H9 (cell line): ENCODE data around the gene ZNF205. TPM values are rescaled to one million over a fixed set of nuclear protein-coding genes. Genes with fewer than 3 reads are reported as not detected.

Experiments used
- DNase-seq: peaks from one replicate; pipeline ENCODE4 v3.0.0-alpha.2; 2017
- H2AFZ ChIP-seq: one replicate; pipeline ENCODE4 v1.6.1; 2013; ENCODE audit warnings: mild to moderate bottlenecking, low read length, control low read depth, moderate library complexity
- H2AK5ac ChIP-seq: 2 replicates; pipeline ENCODE4 v1.6.1; 2013; ENCODE audit warnings: low read length, control low read depth, mixed read lengths; ENCODE audit not compliant: insufficient read length
- H2BK120ac ChIP-seq: one replicate; pipeline ENCODE4 v1.6.1; 2013; ENCODE audit warnings: low read depth, mild to moderate bottlenecking, low read length, control low read depth, inconsistent platforms; ENCODE audit not compliant: poor library complexity, severe bottlenecking
- H2BK12ac ChIP-seq: 2 replicates; pipeline ENCODE4 v1.6.1; 2013; ENCODE audit warnings: low read length, control low read depth, mixed read lengths, low read depth; ENCODE audit not compliant: insufficient read length
- H2BK15ac ChIP-seq: 2 replicates; pipeline ENCODE4 v1.6.1; 2013; ENCODE audit warnings: low read depth, low read length, control low read depth
- H2BK20ac ChIP-seq: one replicate; pipeline ENCODE4 v1.6.1; 2013; ENCODE audit warnings: low read depth, mild to moderate bottlenecking, low read length, control low read depth, inconsistent platforms; ENCODE audit not compliant: poor library complexity, severe bottlenecking
- H2BK5ac ChIP-seq: 2 replicates; pipeline ENCODE4 v1.6.1; 2013; ENCODE audit warnings: low read length, control low read depth, mixed read lengths; ENCODE audit not compliant: insufficient read length
- H3K14ac ChIP-seq: 2 replicates; pipeline ENCODE4 v1.6.1; 2013; ENCODE audit warnings: low read length, control low read depth; ENCODE audit not compliant: insufficient read depth
- H3K18ac ChIP-seq: 2 replicates; pipeline ENCODE4 v1.6.1; 2013; ENCODE audit warnings: low read depth, mild to moderate bottlenecking, mixed read lengths, low read length, control low read depth; ENCODE audit not compliant: insufficient read length
- H3K23ac ChIP-seq: 2 replicates; pipeline ENCODE4 v1.6.1; 2013; ENCODE audit warnings: low read length, control low read depth, mixed read lengths, low read depth; ENCODE audit not compliant: insufficient read length
- H3K23me2 ChIP-seq: 2 replicates; pipeline ENCODE4 v1.6.1; 2013; ENCODE audit warnings: low read depth, mild to moderate bottlenecking, mixed read lengths, low read length, control low read depth; ENCODE audit not compliant: insufficient read length, poor library complexity, severe bottlenecking
- H3K27ac ChIP-seq: 2 replicates; pipeline ENCODE4 v1.5.1; 2013; ENCODE audit warnings: low read length, control low read depth, mixed read lengths, low read depth; ENCODE audit not compliant: insufficient read length
- H3K27me3 ChIP-seq: 2 replicates; pipeline ENCODE4 v1.6.1; 2013; ENCODE audit warnings: low read length, control low read depth, inconsistent platforms; ENCODE audit not compliant: insufficient read depth
- H3K4ac ChIP-seq: 2 replicates; pipeline ENCODE4 v1.6.1; 2013; ENCODE audit warnings: low read depth, mild to moderate bottlenecking, control low read depth, inconsistent platforms, low read length, moderate library complexity
- H3K4me1 ChIP-seq: 2 replicates; pipeline ENCODE4 v1.6.1; 2013; ENCODE audit warnings: low read length, control low read depth, inconsistent platforms; ENCODE audit not compliant: insufficient read depth
- H3K4me2 ChIP-seq: 2 replicates; pipeline ENCODE4 v1.6.1; 2013; ENCODE audit warnings: low read length, control low read depth, mixed read lengths; ENCODE audit not compliant: insufficient read length, insufficient read depth
- H3K56ac ChIP-seq: 2 replicates; pipeline ENCODE4 v1.6.1; 2013; ENCODE audit warnings: low read depth, mild to moderate bottlenecking, mixed read lengths, low read length, control low read depth; ENCODE audit not compliant: insufficient read length
- H3K79me1 ChIP-seq: 2 replicates; pipeline ENCODE4 v1.6.1; 2013; ENCODE audit warnings: low read depth, mild to moderate bottlenecking, moderate library complexity, low read length, control low read depth, inconsistent platforms; ENCODE audit not compliant: insufficient read depth, poor library complexity, severe bottlenecking
- H3K79me2 ChIP-seq: 2 replicates; pipeline ENCODE4 v1.6.1; 2013; ENCODE audit warnings: low read length, control low read depth, inconsistent platforms; ENCODE audit not compliant: insufficient read depth
- H3K9ac ChIP-seq: 2 replicates; pipeline ENCODE4 v1.6.1; 2013; ENCODE audit warnings: low read length, control low read depth, mixed read lengths; ENCODE audit not compliant: insufficient read length; ENCODE audit errors: extremely low read depth
- H3K9me3 ChIP-seq: one replicate; pipeline ENCODE4 v1.6.1; 2013; ENCODE audit warnings: low read depth, low read length, inconsistent platforms; ENCODE audit not compliant: control insufficient read depth
- H3T11ph ChIP-seq: one replicate; pipeline ENCODE4 v1.6.1; 2013; ENCODE audit warnings: mild to moderate bottlenecking, low read length, control low read depth, inconsistent platforms
- H4K20me1 ChIP-seq: one replicate; pipeline ENCODE4 v1.6.1; 2013; ENCODE audit not compliant: control insufficient read depth, insufficient read length, insufficient read depth
- H4K5ac ChIP-seq: 2 replicates; pipeline ENCODE4 v1.6.1; 2013; ENCODE audit warnings: low read depth, mild to moderate bottlenecking, mixed read lengths, low read length, control low read depth; ENCODE audit not compliant: insufficient read length
- H4K8ac ChIP-seq: replicated peaks from 2 replicates; pipeline ENCODE4 v1.6.1; 2013; ENCODE audit warnings: low read length, control low read depth, mixed read lengths, low read depth; ENCODE audit not compliant: insufficient read length
- H4K91ac ChIP-seq: 2 replicates; pipeline ENCODE4 v1.6.1; 2013; ENCODE audit warnings: low read depth, mild to moderate bottlenecking, moderate library complexity, mixed read lengths, low read length, control low read depth; ENCODE audit not compliant: insufficient read length
- H3K27ac Mint-ChIP-seq, 3 experiments: 2 replicates in 2 of 3; 3 replicates in 1 of 3; pipeline ENCODE4 v1.8.0; 2020 to 2021; ENCODE audit warnings: mixed read lengths in 3 of 3, mild to moderate bottlenecking in 1 of 3, moderate library complexity in 1 of 3
- H3K27me3 Mint-ChIP-seq: 2 replicates; pipeline ENCODE4 v1.8.0; 2021; ENCODE audit warnings: low read depth, mild to moderate bottlenecking, moderate library complexity, mixed read lengths
- H3K36me3 Mint-ChIP-seq, 3 experiments: 2 replicates in 2 of 3; 3 replicates in 1 of 3; pipeline ENCODE4 v1.8.0; 2020 to 2021; ENCODE audit warnings: low read depth in 3 of 3, mixed read lengths in 3 of 3; ENCODE audit not compliant: insufficient read depth in 1 of 3
- H3K4me1 Mint-ChIP-seq, 2 experiments: 2 replicates each; pipeline ENCODE4 v1.8.0; 2020; ENCODE audit warnings: mixed read lengths in 2 of 2
- H3K4me3 Mint-ChIP-seq, 2 experiments: 2 replicates in 1 of 2; 3 replicates in 1 of 2; pipeline ENCODE4 v1.8.0; 2020 to 2021; ENCODE audit warnings: mild to moderate bottlenecking in 2 of 2, mixed read lengths in 2 of 2, moderate library complexity in 1 of 2
- H3K9me3 Mint-ChIP-seq, 2 experiments: 2 replicates in 1 of 2; 3 replicates in 1 of 2; pipeline ENCODE4 v1.8.0; 2020; ENCODE audit warnings: mild to moderate bottlenecking in 2 of 2, mixed read lengths in 2 of 2, moderate library complexity in 1 of 2
- WGBS: extraction: QIAGEN DNeasy Blood & Tissue Kit; methylation state at CpG from one replicate; pipeline ENCODE4 v1.1.7; 2013; ENCODE audit warnings: missing lambda C conversion rate, low lambda C conversion rate, mixed read lengths; ENCODE audit not compliant: insufficient read length; ENCODE audit errors: extremely low coverage; 5-methylcytosine and 5-hydroxymethylcytosine counted together
- total RNA-seq: library from RNA; stranded (reverse); gene quantifications from 2 replicates; pipeline ENCODE4 v1.2.1, GENCODE V29; 2021
- TF ChIP-seq, protein P1 (sequence below): fragments of 200-600 bp; sonication (generic); conservative IDR thresholded peaks from 3 replicates; pipeline ENCODE4 v1.8.0; 2021; ENCODE audit warnings: antibody characterized with exemption, mild to moderate bottlenecking

ZNF205 gene
- total RNA-seq, 1 experiment from 2014 or later: 16.8 TPM

DNA sequence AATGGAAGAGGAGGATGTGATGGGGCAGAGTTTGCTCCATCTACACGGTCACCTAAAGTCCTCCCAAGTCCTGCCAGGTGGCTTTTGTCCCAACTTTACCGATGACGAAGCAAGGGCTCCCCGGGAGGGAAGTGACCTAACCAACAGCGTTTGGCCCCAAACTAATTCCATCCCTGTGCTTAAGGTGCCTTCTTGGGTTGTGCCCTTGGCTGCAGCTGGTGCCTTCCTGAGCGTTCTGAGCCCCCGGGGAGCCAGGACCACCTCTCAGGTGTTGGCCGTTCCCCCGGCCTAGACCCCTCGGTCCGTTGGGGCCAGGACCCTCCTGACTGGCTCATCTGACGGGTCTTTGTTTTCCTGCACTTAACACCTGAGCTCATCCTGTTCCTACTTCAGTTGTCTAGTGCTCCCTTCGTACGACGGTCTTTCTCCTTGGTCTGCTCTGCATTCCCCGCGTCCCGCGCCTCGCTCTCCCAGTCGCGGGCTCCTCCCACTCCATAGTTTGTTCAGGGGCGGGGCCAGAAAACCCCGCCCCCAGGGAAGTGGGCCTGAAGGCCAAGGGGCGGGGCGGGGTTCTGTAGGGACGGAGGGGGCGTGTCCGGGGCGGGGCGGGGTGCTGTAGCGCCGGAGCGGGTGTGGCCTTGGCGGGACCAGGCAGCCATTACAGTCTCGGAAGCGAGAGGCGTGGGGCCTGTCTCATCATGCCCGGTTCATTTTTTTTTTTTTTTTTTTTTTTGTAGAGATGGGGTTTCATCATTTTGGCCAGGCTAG is 12.5 kb upstream of the ZNF205 start:
- Histone ChIP-seq H2BK120ac (no peak overlapping the region), H2BK12ac (no peak overlapping the region), H3K9me3 (no peaks in the 10 kb centered on the region), H3K18ac (peak overlapping the region; percentile 55), H3K14ac (peak overlapping the region; percentile 54), H2BK15ac (no peak overlapping the region), H4K8ac (no peak overlapping the region), H3K4me1 (peaks cover 6% of the 10 kb centered on the region; the same call in 1 of the 2 replicates), H2BK5ac (no peak overlapping the region), H3T11ph (no peak overlapping the region), H3K27me3 (no peaks in the 10 kb centered on the region), H2AK5ac (no peak overlapping the region), H2AFZ (no peak overlapping the region), H3K23ac (no peak overlapping the region), H4K91ac (peak overlapping the region; percentile 47), H3K56ac (peak overlapping the region; percentile 17), H3K4me2 (peak overlapping the region; percentile 94), H4K20me1 (no peaks in the 10 kb centered on the region), H3K79me2 (peaks cover 13% of the 10 kb centered on the region; the same call in 1 of the 2 replicates), H3K4ac (no peak overlapping the region), H3K79me1 (no peaks in the 10 kb centered on the region), H2BK20ac (no peak overlapping the region), H4K5ac (peak overlapping the region; percentile 13), H3K9ac (peak overlapping the region; percentile 86), H3K27ac (peak overlapping the region; percentile 95), H3K23me2 (peaks cover 26% of the 10 kb centered on the region)
- Mint-ChIP-seq H3K4me3 (peak overlapping the region; percentile 98 to 100), H3K9me3 (no peaks in the 10 kb centered on the region), H3K36me3 (peaks cover 10 to 33% (median 22%) of the 10 kb centered on the region in 3 experiments), H3K4me1 (peaks cover 46 to 50% of the 10 kb centered on the region in 2 experiments), H3K27me3 (no peaks in the 10 kb centered on the region; the same call in 1 of the 2 replicates), H3K27ac (peak overlapping the region; percentile 98 to 100 (median 99))
- peak; percentile 95 for DNase-seq
- no CpG with 5 or more reads among the region's 39 CpGs for WGBS
- TF ChIP-seq, protein P1, sequence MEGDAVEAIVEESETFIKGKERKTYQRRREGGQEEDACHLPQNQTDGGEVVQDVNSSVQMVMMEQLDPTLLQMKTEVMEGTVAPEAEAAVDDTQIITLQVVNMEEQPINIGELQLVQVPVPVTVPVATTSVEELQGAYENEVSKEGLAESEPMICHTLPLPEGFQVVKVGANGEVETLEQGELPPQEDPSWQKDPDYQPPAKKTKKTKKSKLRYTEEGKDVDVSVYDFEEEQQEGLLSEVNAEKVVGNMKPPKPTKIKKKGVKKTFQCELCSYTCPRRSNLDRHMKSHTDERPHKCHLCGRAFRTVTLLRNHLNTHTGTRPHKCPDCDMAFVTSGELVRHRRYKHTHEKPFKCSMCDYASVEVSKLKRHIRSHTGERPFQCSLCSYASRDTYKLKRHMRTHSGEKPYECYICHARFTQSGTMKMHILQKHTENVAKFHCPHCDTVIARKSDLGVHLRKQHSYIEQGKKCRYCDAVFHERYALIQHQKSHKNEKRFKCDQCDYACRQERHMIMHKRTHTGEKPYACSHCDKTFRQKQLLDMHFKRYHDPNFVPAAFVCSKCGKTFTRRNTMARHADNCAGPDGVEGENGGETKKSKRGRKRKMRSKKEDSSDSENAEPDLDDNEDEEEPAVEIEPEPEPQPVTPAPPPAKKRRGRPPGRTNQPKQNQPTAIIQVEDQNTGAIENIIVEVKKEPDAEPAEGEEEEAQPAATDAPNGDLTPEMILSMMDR: no peak
